Panc1 (cell line): ENCODE data around the gene GARIN1A. TPM values are rescaled to one million over a fixed set of nuclear protein-coding genes. Genes with fewer than 3 reads are reported as not detected.

Experiments used
- ATAC-seq: fragments of 200-7000 bp; cut with Tn5 transposase; 2 replicates; pipeline ENCODE4 v1.9.1; 2020; ENCODE audit warnings: mild to moderate bottlenecking, moderate library complexity
- BruUV-seq: library from RNA; stranded (reverse); fragments of 400-500 nt; replicated peaks from 2 replicates; lab custom pipeline; 2021; lab: Mats Ljungman, UMichigan
- CTCF ChIA-PET: fragments of 300-600 bp; sonication (Branson Sonifier 250); formaldehyde crosslinking; loops from one replicate; lab custom pipeline; 2022; ENCODE audit warnings: antibody characterized with exemption; lab: Charles Lee
- POLR2A ChIA-PET: fragments of 300-600 bp; sonication (Branson Sonifier 250); formaldehyde crosslinking; loops from one replicate; lab custom pipeline; 2022; ENCODE audit warnings: antibody characterized with exemption; lab: Charles Lee
- DNase-seq: peaks from one replicate; pipeline ENCODE4 v3.0.0-alpha.2; 2010; ENCODE audit warnings: low read depth, low spot score
- H3K27ac ChIP-seq: 2 replicates; pipeline ENCODE4 v1.5.1; 2011; ENCODE audit warnings: mild to moderate bottlenecking, low read length, inconsistent platforms
- H3K27me3 ChIP-seq: fragments of 200-500 bp; sonication (Bioruptor generic); 2 replicates; pipeline ENCODE4 v1.6.0; 2014; ENCODE audit warnings: low read length, inconsistent platforms; ENCODE audit not compliant: control insufficient read depth, insufficient read depth
- H3K36me3 ChIP-seq: fragments of 200-500 bp; sonication (Bioruptor generic); 2 replicates; pipeline ENCODE4 v1.5.1; 2014; ENCODE audit warnings: inconsistent platforms, mild to moderate bottlenecking, low read length, moderate library complexity; ENCODE audit not compliant: control insufficient read depth, insufficient read depth
- H3K4me1 ChIP-seq: 2 replicates; pipeline ENCODE4 v1.5.1; 2011; ENCODE audit warnings: inconsistent platforms, mild to moderate bottlenecking, low read length, moderate library complexity; ENCODE audit not compliant: control insufficient read depth, insufficient read depth
- H3K4me3 ChIP-seq, 2 experiments: 2 replicates each; pipeline ENCODE4 v1.5.1; 2011 to 2012; ENCODE audit warnings: low read depth in 2 of 2, low read length in 2 of 2, mild to moderate bottlenecking in 2 of 2, inconsistent platforms in 1 of 2, moderate library complexity in 1 of 2
- H3K9me3 ChIP-seq: fragments of 200-500 bp; sonication (Bioruptor generic); 2 replicates; pipeline ENCODE4 v1.5.1; 2014; ENCODE audit warnings: low read depth, mild to moderate bottlenecking, inconsistent platforms, low read length, moderate library complexity; ENCODE audit not compliant: control insufficient read depth, insufficient read depth
- CTCF ChIP-seq: fragments of 450-650 bp; IDR thresholded peaks from 2 replicates; pipeline ENCODE4 v1.5.1; 2017; ENCODE audit warnings: mild to moderate bottlenecking
- POLR2AphosphoS5 ChIP-seq: IDR thresholded peaks from 2 replicates; pipeline ENCODE4 v1.6.1; 2012; ENCODE audit warnings: mild to moderate bottlenecking, low read depth, low read length, moderate library complexity
- REST ChIP-seq, 2 experiments: IDR thresholded peaks; 2 replicates each; pipeline ENCODE4 v1.6.1; 2011 to 2012; ENCODE audit warnings: low read depth in 2 of 2, control low read depth in 1 of 2, low read length in 1 of 2, mild to moderate bottlenecking in 1 of 2, moderate library complexity in 1 of 2; ENCODE audit not compliant: insufficient read depth in 1 of 2
- SIN3A ChIP-seq: IDR thresholded peaks from 2 replicates; pipeline ENCODE4 v1.6.1; 2012; ENCODE audit warnings: low read depth, mild to moderate bottlenecking, low read length, moderate library complexity, borderline replicate concordance; ENCODE audit not compliant: insufficient read depth
- TCF7L2 ChIP-seq: IDR thresholded peaks from 2 replicates; pipeline ENCODE4 v1.6.1; 2011; ENCODE audit warnings: mild to moderate bottlenecking, low read depth, low read length, inconsistent platforms
- in situ Hi-C: cut with HindIII; loops from 2 replicates; pipeline ENCODE4 v1.10.0; 2016; ENCODE audit warnings: low sequenced_read_pairs, low pct_unique_long_range_greater_than_20kb
- intact Hi-C: fragments of 100-400 bp; cut with micrococcal nuclease; formaldehyde crosslinking; loops from one replicate; pipeline ENCODE4 v1.10.0; 2022; ENCODE audit not compliant: unreplicated experiment
- total RNA-seq: library from RNA; stranded (reverse); gene quantifications from one replicate; pipeline ENCODE4 v1.2.1, GENCODE V29; 2021; ENCODE audit not compliant: unreplicated experiment

GARIN1A gene
- total RNA-seq, 1 experiment from 2014 or later, result 1.2 TPM

DNA sequence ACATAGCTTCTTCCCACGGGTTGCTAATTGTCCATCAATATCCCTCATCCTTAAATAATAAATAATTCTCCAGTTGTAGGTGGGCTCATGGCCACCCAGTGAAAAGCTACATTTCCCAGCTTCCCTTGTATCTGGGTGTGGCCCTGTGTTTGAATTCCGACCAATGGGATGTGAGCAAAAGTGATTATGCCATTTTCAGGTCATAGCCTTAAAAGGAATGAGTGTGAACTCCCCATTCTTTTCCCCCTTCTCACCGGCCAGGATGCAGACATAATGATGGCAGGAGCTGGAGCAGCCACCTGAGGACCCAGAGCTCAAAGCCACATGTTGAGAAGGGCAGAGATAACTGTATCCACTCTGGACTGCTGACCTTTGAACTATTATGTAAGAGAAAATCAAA is 36.7 kb downstream of the GARIN1A start:
- POLR2A ChIA-PET, result no interaction called here

DNA sequence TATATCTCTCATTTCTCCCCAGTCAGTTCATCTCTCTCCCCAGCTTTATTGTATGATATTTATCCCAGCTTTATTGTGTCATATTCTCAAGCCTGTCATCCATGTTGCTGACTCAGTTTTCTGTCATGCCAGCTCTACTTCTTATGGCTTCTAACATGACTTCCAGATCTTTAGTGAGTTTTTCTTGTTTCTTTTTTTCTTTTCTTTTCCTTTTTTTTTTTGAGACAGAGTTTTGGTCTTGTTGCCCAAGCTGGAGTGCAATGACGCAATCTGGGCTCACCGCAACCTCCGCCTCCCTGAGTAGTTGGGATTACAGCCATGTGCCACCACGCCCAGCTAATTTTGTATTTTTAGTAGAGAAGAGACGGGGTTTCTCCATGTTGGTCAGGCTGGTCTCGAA is 38.4 kb downstream of the GARIN1A start:
- no peak for ATAC-seq
- Histone ChIP-seq H3K9me3 (no peaks in the 10 kb centered on the region; the same call in 1 of the 2 replicates), H3K4me3 (no peak overlapping the region), H3K27ac (no peak overlapping the region), H3K4me1 (no peaks in the 10 kb centered on the region), H3K27me3 (no peaks in the 10 kb centered on the region), H3K36me3 (no peaks in the 10 kb centered on the region)
- CTCF ChIA-PET, result interaction anchor here (0.7 kb wide), 1 partner anchor 165 kb away, joined by 3 read pairs; no protein-coding TSS in a partner anchor
- no peak for DNase-seq
- POLR2A ChIA-PET, result no interaction called here
- in situ Hi-C loops, result no loop called here
- no TSS peak for BruUV-seq
- TF ChIP-seq CTCF (no peak), REST (IDR thresholded peaks at IDR 0.05; ENCODE audit: insufficient read depth in 1 of 2, low read depth in 2 of 2, low read length in 1 of 2) (no peak), SIN3A (no peak), POLR2AphosphoS5 (no peak), TCF7L2 (no peak)
- intact Hi-C loops, result no loop called here

More for the DNA sequence above, 36.7 kb downstream of the GARIN1A start:
- no peaks in the 10 kb centered on the region for H3K4me1 ChIP-seq
- ATAC-seq, result no peak
- H3K36me3 ChIP-seq, result no peaks in the 10 kb centered on the region
- intact Hi-C loops (no loop called here), in situ Hi-C loops (no loop called here)
- H3K9me3 ChIP-seq, result no peaks in the 10 kb centered on the region; the same call in 1 of the 2 replicates
- TF ChIP-seq REST (IDR thresholded peaks at IDR 0.05; ENCODE audit: insufficient read depth in 1 of 2, low read depth in 2 of 2, low read length in 1 of 2) (no peak), TCF7L2 (no peak), CTCF (no peak), SIN3A (no peak), POLR2AphosphoS5 (no peak)
- no TSS peak for BruUV-seq
- DNase-seq, result no peak
- H3K27ac ChIP-seq, result no peak overlapping the region
- CTCF ChIA-PET, result no interaction called here
- no peak overlapping the region for H3K4me3 ChIP-seq
- H3K27me3 ChIP-seq, result no peaks in the 10 kb centered on the region
